Endothelial cell of umbilical vein (primary cell): Measurements from ENCODE around the gene MINDY2. TPM values are rescaled to one million over a fixed set of nuclear protein-coding genes. Genes with fewer than 3 reads are reported as not detected.

Experiments used
- BruUV-seq: library from RNA; stranded (reverse); fragments of 400-500 nt; replicated peaks from 2 replicates; lab custom pipeline; 2021; lab: Mats Ljungman, UMichigan
- CTCF ChIA-PET: fragments of 300-600, 350-600 bp; sonication (Branson Sonifier 250); formaldehyde crosslinking; loops from one replicate; lab custom pipeline; 2021; ENCODE audit warnings: antibody characterized with exemption, inconsistent platforms; lab: Charles Lee
- POLR2A ChIA-PET: fragments of 300-600, 350-600 bp; sonication (Branson Sonifier 250); formaldehyde crosslinking; loops from one replicate; lab custom pipeline; 2021; ENCODE audit warnings: antibody characterized with exemption, inconsistent platforms; lab: Charles Lee
- DNase-seq: peaks from one replicate; pipeline ENCODE4 v3.0.0-alpha.2; 2011; ENCODE audit warnings: low read depth, low spot score
- FAIRE-seq: peaks from 2 replicates; lab custom pipeline; 2011; peaks lifted over from hg19 to GRCh38; lab: Jason Lieb, UNC
- H2AFZ ChIP-seq: 2 replicates; pipeline ENCODE4 v1.6.0; 2012; ENCODE audit warnings: low read depth, low read length, control low read depth, inconsistent platforms
- H3K27ac ChIP-seq: 2 replicates; pipeline ENCODE4 v1.5.1; 2011; ENCODE audit warnings: low read depth, mild to moderate bottlenecking, control low read depth, low read length, moderate library complexity; ENCODE audit not compliant: insufficient read depth
- H3K27me3 ChIP-seq, 2 experiments: 2 replicates each; pipeline versions ENCODE4 v1.6.0 to v1.6.1; 2011; ENCODE audit warnings: low read length in 2 of 2, mixed read lengths in 1 of 2; ENCODE audit not compliant: control insufficient read depth in 2 of 2, insufficient read depth in 2 of 2
- H3K36me3 ChIP-seq, 2 experiments: 2 replicates in 1 of 2; 3 replicates in 1 of 2; pipeline ENCODE4 v1.5.1; 2011; ENCODE audit warnings: low read length in 2 of 2, mild to moderate bottlenecking in 1 of 2, moderate library complexity in 1 of 2; ENCODE audit not compliant: control insufficient read depth in 2 of 2, insufficient read depth in 2 of 2; ENCODE audit errors: extremely low read depth in 1 of 2
- H3K4me1 ChIP-seq: 3 replicates; pipeline ENCODE4 v1.5.1; 2011; ENCODE audit warnings: mild to moderate bottlenecking, low read length; ENCODE audit not compliant: control insufficient read depth, insufficient read depth; ENCODE audit errors: extremely low read depth
- H3K4me2 ChIP-seq: 2 replicates; pipeline ENCODE4 v1.6.1; 2011; ENCODE audit warnings: low read length, control low read depth, mixed read lengths; ENCODE audit not compliant: insufficient read depth
- H3K4me3 ChIP-seq, 3 experiments: fragments of 200-600 bp in 1 of 3; sonication (generic), shearing (Covaris generic) in 1 of 3; replicated peaks in 1 of 3; 2 replicates each; pipeline ENCODE4 v1.5.1; 2011 to 2016; ENCODE audit warnings: control low read depth in 3 of 3, low read length in 3 of 3, mild to moderate bottlenecking in 2 of 3, inconsistent platforms in 1 of 3, low read depth in 1 of 3, moderate library complexity in 1 of 3; ENCODE audit not compliant: insufficient read depth in 1 of 3
- H3K79me2 ChIP-seq: 2 replicates; pipeline ENCODE4 v1.6.0; 2012; ENCODE audit warnings: low read length, inconsistent platforms; ENCODE audit not compliant: control insufficient read depth, insufficient read depth
- H3K9ac ChIP-seq: replicated peaks from 2 replicates; pipeline ENCODE3; 2011; ENCODE audit warnings: low read length, control low read depth; ENCODE audit not compliant: insufficient read depth; ENCODE audit errors: extremely low read depth
- H3K9me1 ChIP-seq: replicated peaks from 3 replicates; pipeline ENCODE4 v1.6.0; 2011; ENCODE audit warnings: mild to moderate bottlenecking, low read length; ENCODE audit not compliant: control insufficient read depth, insufficient read depth; ENCODE audit errors: extremely low read depth
- H3K9me3 ChIP-seq: replicated peaks from 2 replicates; pipeline ENCODE4 v1.5.1; 2012; ENCODE audit warnings: low read length, inconsistent platforms; ENCODE audit not compliant: control insufficient read depth, insufficient read depth
- H4K20me1 ChIP-seq: replicated peaks from 2 replicates; pipeline ENCODE3; 2011; ENCODE audit warnings: mild to moderate bottlenecking, low read length; ENCODE audit not compliant: control insufficient read depth, insufficient read depth; ENCODE audit errors: extremely low read depth
- JUN ChIP-seq: IDR thresholded peaks from 2 replicates; pipeline ENCODE4 v1.6.1; 2011; ENCODE audit warnings: borderline replicate concordance, low read depth; ENCODE audit not compliant: insufficient read length, insufficient read depth
- dilution Hi-C: fragments of 300-500 bp; cut with MboI; formaldehyde crosslinking; loops from one replicate; pipeline ENCODE4 v1.15.0; 2019; ENCODE audit warnings: low sequenced_read_pairs; ENCODE audit not compliant: extremely low pct_ligation_motif_present
- intact Hi-C: fragments of 100-400 bp; cut with micrococcal nuclease; formaldehyde crosslinking; loops from one replicate; pipeline ENCODE4 v1.10.0; 2022
- polyA plus RNA-seq, 4 experiments: library from polyadenylated mRNA; depleted of rRNA in 3 of 4; stranded (reverse) in 3 of 4; unstranded in 1 of 4; fragments of >200 nt; gene quantifications; 2 replicates each; pipeline versions ENCODE4 v1.2.1 to v1.2.3, GENCODE V29; 2011 to 2012; ENCODE audit warnings: missing spikeins in 1 of 4
- total RNA-seq: library from RNA; stranded (reverse); gene quantifications from 2 replicates; pipeline ENCODE4 v1.2.3, GENCODE V29; 2021
- TF ChIP-seq, protein P1 (sequence below), 2 donors: IDR thresholded peaks; 1 replicate in 1 of 2; 2 replicates in 1 of 2; pipeline ENCODE4 v1.5.1; 2011; ENCODE audit warnings: low read length in 2 of 2, mild to moderate bottlenecking in 2 of 2, moderate library complexity in 2 of 2, control low read depth in 1 of 2, inconsistent platforms in 1 of 2, low read depth in 1 of 2; ENCODE audit not compliant: insufficient read depth in 1 of 2; ENCODE audit errors: extremely low read depth in 1 of 2

The MINDY2 gene
- total and polyA plus RNA-seq, 2 donors (not counting 3 experiments of a cell fraction or from before 2014, with no cell fraction given), result 1.6 to 13.7 TPM

DNA sequence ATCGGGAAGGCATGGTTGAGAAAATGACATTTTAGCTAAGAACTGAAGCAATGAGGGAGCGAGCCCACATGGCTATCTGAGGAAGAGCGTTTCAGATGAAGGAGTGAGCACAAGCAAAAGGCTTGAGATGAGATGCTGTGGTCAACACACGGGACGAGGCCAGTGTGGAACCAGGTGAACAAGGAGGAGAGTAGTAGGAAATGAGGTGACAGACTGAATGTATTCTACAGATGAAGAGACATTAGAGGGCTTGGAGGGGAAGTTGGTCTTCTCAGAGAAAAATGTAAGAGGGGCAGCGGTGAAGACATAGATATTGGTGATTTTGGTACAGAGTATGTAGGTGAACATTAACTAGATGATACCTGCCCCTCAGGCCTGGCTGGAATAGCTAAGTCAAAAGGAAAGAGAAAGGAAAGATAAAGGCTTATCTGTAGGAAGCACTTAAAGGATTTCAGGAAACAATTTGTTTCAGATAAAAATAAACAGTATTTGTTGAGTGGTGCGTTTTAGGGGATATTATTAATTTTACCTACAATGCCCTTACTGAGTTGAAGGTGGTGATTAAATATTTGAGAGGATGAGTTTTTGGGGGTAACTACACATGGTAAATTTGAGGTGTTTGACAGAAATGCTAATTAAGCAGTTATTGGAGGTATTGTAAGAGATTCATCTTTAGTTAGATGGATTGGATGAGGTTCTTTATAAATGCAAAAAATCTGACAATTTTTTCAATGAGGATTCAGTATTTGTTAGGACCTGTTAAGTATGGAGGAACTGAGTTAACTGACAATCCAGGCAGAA is 105.4 kb downstream of the MINDY2 start:
- ChIA-PET CTCF (interaction anchor here (1.0 to 2.5 kb wide), 2 partner anchors 648 to 649 kb away, joined by 3 to 6 read pairs; no protein-coding TSS in a partner anchor), POLR2A (no interaction called here)
- dilution Hi-C loops, result no loop called here
- Histone ChIP-seq H3K4me1 (no peaks in the 10 kb centered on the region), H3K79me2 (no peaks in the 10 kb centered on the region), H3K9ac (no peak overlapping the region), H3K4me2 (no peak overlapping the region), H3K27ac (no peak overlapping the region), H3K27me3 (no peaks in the 10 kb centered on the region), H4K20me1 (no peaks in the 10 kb centered on the region), H3K9me3 (no peaks in the 10 kb centered on the region), H3K9me1 (no peaks in the 10 kb centered on the region), H2AFZ (no peak overlapping the region), H3K4me3 (no peak overlapping the region), H3K36me3 (peaks cover 12 to 16% of the 10 kb centered on the region in 2 experiments)
- DNase-seq (no peak), FAIRE-seq (no peak)
- TF ChIP-seq, protein P1, sequence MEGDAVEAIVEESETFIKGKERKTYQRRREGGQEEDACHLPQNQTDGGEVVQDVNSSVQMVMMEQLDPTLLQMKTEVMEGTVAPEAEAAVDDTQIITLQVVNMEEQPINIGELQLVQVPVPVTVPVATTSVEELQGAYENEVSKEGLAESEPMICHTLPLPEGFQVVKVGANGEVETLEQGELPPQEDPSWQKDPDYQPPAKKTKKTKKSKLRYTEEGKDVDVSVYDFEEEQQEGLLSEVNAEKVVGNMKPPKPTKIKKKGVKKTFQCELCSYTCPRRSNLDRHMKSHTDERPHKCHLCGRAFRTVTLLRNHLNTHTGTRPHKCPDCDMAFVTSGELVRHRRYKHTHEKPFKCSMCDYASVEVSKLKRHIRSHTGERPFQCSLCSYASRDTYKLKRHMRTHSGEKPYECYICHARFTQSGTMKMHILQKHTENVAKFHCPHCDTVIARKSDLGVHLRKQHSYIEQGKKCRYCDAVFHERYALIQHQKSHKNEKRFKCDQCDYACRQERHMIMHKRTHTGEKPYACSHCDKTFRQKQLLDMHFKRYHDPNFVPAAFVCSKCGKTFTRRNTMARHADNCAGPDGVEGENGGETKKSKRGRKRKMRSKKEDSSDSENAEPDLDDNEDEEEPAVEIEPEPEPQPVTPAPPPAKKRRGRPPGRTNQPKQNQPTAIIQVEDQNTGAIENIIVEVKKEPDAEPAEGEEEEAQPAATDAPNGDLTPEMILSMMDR (IDR thresholded peaks at IDR 0.05; ENCODE audit: extremely low read depth in 1 of 2, insufficient read depth in 1 of 2, low read depth in 1 of 2, low read length in 2 of 2), result no peak
- no peak for TF ChIP-seq JUN
- intact Hi-C loops, result loop anchor here (5.0 kb wide), 2 partner anchors 104 to 649 kb away; partner anchors contain the start of gene MINDY2
- BruUV-seq, result no TSS peak
